ENCODE data around the gene ARRDC5. TPM values are rescaled to one million over a fixed set of nuclear protein-coding genes. Genes with fewer than 3 reads are reported as not detected.
"Not testable (repeated sequence)": the region's sequence is repeated elsewhere in the genome, so short reads cannot be mapped to it uniquely, and the experiment has no call there.

The ARRDC5 gene
- under 1 TPM in 1 of 2 donors, not detected in 1; 0.39 TPM for total RNA-seq

- Mint-ChIP-seq H3K9me3 (no peaks in the 10 kb centered on the region), H3K36me3 (no peaks in the 10 kb centered on the region), H3K27ac (peak within 1 kb of the TSS in 1 of 2 donors; percentile 60)
- ATAC-seq (no peak), DNase-seq (ENCODE audit: low spot score in 2 of 2) (no peak)
Measured at GRCh38 chr19:4902796-4903195, at the start of gene ARRDC5. Gene ARRDC5 (minus strand): TSS chr19:4902896. CDS start chr19:4902825, 71 bp downstream.

GRCh38 chr19:4951656-4952055 is 49.0 kb upstream of the ARRDC5 start:
- ATAC-seq: no peak
- Mint-ChIP-seq H3K27ac (no peak overlapping the region), H3K9me3 (no peaks in the 10 kb centered on the region), H3K36me3 (peaks cover 36 to 40% of the 10 kb centered on the region in 2 donors)
- DNase-seq (ENCODE audit: low spot score in 2 of 2): no peak

- not testable (repeated sequence) for DNase-seq (ENCODE audit: low spot score in 2 of 2); ATAC-seq; H3K9me3 Mint-ChIP-seq
- peak overlapping the region in 1 of 2 donors; percentile 44 for H3K27ac Mint-ChIP-seq
- H3K36me3 Mint-ChIP-seq: peaks cover 39 to 42% of the 10 kb centered on the region in 2 donors
Measured at GRCh38 chr19:4950650-4951049, 48.0 kb upstream of the ARRDC5 start.

DNA sequence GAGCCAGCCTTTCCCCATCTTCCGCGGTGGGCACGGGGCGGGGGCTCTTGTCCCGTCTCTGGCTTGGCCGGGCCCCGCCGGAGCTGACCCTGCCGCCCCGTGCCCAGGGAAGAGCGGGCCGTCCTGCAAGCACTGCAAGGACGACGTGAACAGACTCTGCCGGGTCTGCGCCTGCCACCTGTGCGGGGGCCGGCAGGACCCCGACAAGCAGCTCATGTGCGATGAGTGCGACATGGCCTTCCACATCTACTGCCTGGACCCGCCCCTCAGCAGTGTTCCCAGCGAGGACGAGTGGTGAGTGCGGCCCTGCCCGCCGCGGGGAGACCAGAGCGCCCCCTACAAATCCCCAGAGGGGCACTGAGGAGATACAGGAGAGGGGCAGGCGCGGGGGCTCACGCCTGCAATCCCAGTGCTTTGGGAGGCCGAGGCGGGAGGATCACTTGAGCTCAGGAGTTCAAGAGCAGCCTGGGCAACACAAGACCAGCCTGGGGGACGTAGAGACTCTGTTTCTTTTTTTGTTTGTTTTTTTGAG is 39.0 kb upstream of the ARRDC5 start:
- not testable (repeated sequence) for DNase-seq (ENCODE audit: low spot score in 2 of 2); ATAC-seq; H3K27ac Mint-ChIP-seq; H3K9me3 Mint-ChIP-seq
- H3K36me3 Mint-ChIP-seq: peaks cover 22 to 46% of the 10 kb centered on the region in 2 donors

DNA sequence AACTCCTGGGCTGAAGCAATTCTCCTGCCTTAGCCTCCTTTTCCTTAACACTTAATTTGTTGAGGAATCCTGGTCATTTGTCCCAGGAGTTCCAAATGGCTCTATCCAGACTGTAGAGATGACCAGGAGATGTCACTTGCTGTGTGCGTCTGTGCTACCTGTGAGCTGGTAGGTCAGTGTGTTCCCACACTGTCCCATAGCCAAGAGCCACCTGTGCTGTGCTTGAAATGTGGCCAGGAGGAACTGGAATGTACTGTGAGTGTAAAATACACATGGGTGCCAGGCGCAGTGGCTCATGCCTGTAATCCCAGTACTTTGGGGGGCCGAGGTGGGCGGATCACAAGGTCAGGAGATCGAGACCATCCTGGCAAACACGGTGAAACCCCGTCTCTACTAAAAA is 36.8 kb upstream of the ARRDC5 start:
- Mint-ChIP-seq H3K27ac (no peak overlapping the region), H3K36me3 (peaks cover 26 to 48% of the 10 kb centered on the region in 2 donors), H3K9me3 (no peaks in the 10 kb centered on the region)
- DNase-seq (ENCODE audit: low spot score in 2 of 2) (no peak), ATAC-seq (no peak)

GRCh38 chr19:4938461-4938860 is 35.8 kb upstream of the ARRDC5 start:
- not testable (repeated sequence) for H3K27ac Mint-ChIP-seq; DNase-seq (ENCODE audit: low spot score in 2 of 2); ATAC-seq; H3K9me3 Mint-ChIP-seq
- H3K36me3 Mint-ChIP-seq: peaks cover 26 to 48% of the 10 kb centered on the region in 2 donors

DNA sequence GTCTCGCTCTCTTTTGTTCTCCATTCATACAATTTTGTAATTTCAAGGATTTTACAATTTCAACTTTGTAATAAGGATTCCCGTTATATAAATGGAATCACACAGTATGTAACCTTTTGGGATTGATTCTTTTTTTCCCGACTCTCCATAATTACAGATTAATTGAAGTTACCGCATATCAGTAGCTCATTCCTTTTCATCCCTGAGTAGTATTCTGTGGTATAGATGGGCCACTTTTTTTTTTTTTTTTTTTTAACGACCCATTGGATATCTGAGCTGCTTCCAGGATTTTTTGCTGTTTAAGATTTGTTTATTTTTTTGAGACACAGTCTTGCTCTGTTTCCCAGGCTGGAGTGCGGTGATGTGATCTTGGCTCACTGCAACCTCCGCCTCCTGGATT is 34.4 kb upstream of the ARRDC5 start:
- Mint-ChIP-seq H3K9me3 (no peaks in the 10 kb centered on the region), H3K36me3 (peaks cover 39 to 54% of the 10 kb centered on the region in 2 donors), H3K27ac (no peak overlapping the region)
- DNase-seq (ENCODE audit: low spot score in 2 of 2): no peak
- no peak for ATAC-seq

GRCh38 chr19:4935444-4935843 is 32.7 kb upstream of the ARRDC5 start:
- peak overlapping the region in 1 of 2 donors; percentile 72 for H3K27ac Mint-ChIP-seq
- ATAC-seq (no peak), DNase-seq (ENCODE audit: low spot score in 2 of 2) (no peak)
- peaks cover 52 to 63% of the 10 kb centered on the region in 2 donors for H3K36me3 Mint-ChIP-seq
- H3K9me3 Mint-ChIP-seq: no peaks in the 10 kb centered on the region

DNA sequence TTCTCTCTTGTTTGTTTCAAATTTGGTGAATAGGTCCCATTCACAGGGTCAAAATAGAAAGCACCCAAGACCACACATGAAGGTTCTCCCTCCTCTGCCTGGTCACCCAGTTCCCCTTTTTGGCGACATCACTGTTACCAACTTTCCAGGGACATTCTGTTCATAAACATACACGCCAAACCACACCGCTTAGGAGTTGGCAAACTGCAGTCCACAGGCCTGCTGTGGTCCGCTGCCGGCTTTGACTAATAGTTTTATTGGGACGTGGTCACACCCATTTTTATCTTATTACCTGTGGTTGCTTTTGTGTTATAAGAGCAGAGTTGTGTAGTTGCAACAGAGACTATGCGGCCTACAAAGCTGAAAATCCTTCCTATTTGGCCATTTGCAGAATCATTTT is 30.8 kb upstream of the ARRDC5 start:
- DNase-seq (ENCODE audit: low spot score in 2 of 2) (no peak), ATAC-seq (no peak)
- Mint-ChIP-seq H3K27ac (peak overlapping the region in 1 of 2 donors; percentile 9), H3K9me3 (no peaks in the 10 kb centered on the region), H3K36me3 (peaks cover 52 to 59% of the 10 kb centered on the region in 2 donors)

GRCh38 chr19:4932711-4933110 is 30.0 kb upstream of the ARRDC5 start:
- ATAC-seq: no peak
- H3K36me3 Mint-ChIP-seq: peaks cover 52% of the 10 kb centered on the region in 2 donors
- no peaks in the 10 kb centered on the region for H3K9me3 Mint-ChIP-seq
- no peak overlapping the region for H3K27ac Mint-ChIP-seq
- DNase-seq (ENCODE audit: low spot score in 2 of 2): no peak

GRCh38 chr19:4930664-4931063 is 28.0 kb upstream of the ARRDC5 start:
- no peaks in the 10 kb centered on the region for H3K9me3 Mint-ChIP-seq
- ATAC-seq (no peak), DNase-seq (ENCODE audit: low spot score in 2 of 2) (no peak)
- H3K27ac Mint-ChIP-seq: no peak overlapping the region
- H3K36me3 Mint-ChIP-seq: peaks cover 34 to 45% of the 10 kb centered on the region in 2 donors

- Mint-ChIP-seq H3K36me3 (peaks cover 26 to 34% of the 10 kb centered on the region in 2 donors), H3K27ac (no peak overlapping the region), H3K9me3 (no peaks in the 10 kb centered on the region)
- no peak for DNase-seq (ENCODE audit: low spot score in 2 of 2)
- no peak for ATAC-seq
Measured at GRCh38 chr19:4929186-4929585, 26.5 kb upstream of the ARRDC5 start.

- Mint-ChIP-seq H3K36me3 (peaks cover 8 to 20% of the 10 kb centered on the region in 2 donors), H3K9me3 (no peaks in the 10 kb centered on the region)
Measured at GRCh38 chr19:4923276-4923747, 20.6 kb upstream of the ARRDC5 start.

GRCh38 chr19:4922530-4923275 is 20.0 kb upstream of the ARRDC5 start:
- Mint-ChIP-seq H3K36me3 (peaks cover 8 to 25% of the 10 kb centered on the region in 2 donors), H3K9me3 (no peaks in the 10 kb centered on the region), H3K27ac (peak overlapping the region in 1 of 2 donors; percentile 81)
- DNase-seq (ENCODE audit: low spot score in 2 of 2): no peak
- ATAC-seq: peak in 1 of 2 donors; percentile 20

More at GRCh38 chr19:4923276-4923747, 20.6 kb upstream of the ARRDC5 start:
- DNase-seq (ENCODE audit: low spot score in 2 of 2) (no peak), ATAC-seq (peak in 1 of 2 donors; percentile 19)
- H3K27ac Mint-ChIP-seq: peak overlapping the region in 1 of 2 donors; percentile 55

- Mint-ChIP-seq H3K27ac (peak overlapping the region; percentile 82 to 98), H3K9me3 (no peaks in the 10 kb centered on the region), H3K36me3 (peaks cover 55 to 70% of the 10 kb centered on the region in 2 donors)
- ATAC-seq (peak in 1 of 2 donors; percentile 2), DNase-seq (ENCODE audit: low spot score in 2 of 2) (peak in 1 of 2 donors; percentile 21)
Measured at GRCh38 chr19:4916292-4917082, 13.8 kb upstream of the ARRDC5 start.

DNA sequence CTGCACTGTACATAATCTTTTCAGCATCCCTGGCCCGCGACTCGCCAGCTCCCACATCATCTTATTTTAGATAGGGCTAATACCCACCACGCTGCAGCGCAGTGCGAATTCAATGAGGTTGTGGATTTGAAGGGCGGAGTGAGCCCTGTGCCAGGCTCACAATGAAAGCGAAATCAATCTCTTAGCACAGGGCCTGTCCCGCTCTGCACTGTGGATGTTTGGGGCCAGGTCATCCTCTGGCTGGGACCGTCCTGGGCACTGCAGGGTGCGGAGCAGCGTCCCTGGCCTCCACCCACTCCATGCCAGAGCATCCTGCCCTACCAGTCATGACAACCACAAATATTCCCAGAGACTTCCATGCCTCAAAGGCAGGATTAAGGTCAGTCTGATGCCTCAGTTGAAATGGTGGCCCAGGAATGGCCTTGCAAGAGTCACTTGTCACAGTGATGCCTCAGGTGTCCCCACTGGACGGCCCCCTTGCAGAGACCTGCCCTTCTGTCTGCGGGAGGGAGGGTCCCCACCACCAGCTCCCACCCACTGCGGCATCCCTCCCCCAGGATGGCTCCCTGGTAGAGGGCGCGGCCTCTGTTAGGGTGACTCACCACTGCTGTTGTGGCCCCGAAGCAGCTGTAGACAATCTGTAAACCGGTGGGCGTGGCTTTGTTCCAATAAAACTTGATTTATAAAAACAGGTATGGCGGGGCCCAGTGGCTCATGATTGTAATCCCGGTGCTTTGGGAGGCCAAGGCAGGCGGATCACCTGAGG is 12.2 kb upstream of the ARRDC5 start:
- ATAC-seq (peak; percentile 70 to 72), DNase-seq (ENCODE audit: low spot score in 2 of 2) (peak; percentile 70 to 75)
- Mint-ChIP-seq H3K36me3 (peaks cover 59 to 73% of the 10 kb centered on the region in 2 donors), H3K27ac (peak overlapping the region; percentile 82 to 94), H3K9me3 (no peaks in the 10 kb centered on the region)
